ENCODE measurements around the gene C21orf58. TPM values are rescaled to one million over a fixed set of nuclear protein-coding genes. Genes with fewer than 3 reads are reported as not detected.

The C21orf58 gene
- polyA plus RNA-seq, 1 of the 3 experiments (the other 2 are of a cell fraction) = 9.7 TPM

DNA sequence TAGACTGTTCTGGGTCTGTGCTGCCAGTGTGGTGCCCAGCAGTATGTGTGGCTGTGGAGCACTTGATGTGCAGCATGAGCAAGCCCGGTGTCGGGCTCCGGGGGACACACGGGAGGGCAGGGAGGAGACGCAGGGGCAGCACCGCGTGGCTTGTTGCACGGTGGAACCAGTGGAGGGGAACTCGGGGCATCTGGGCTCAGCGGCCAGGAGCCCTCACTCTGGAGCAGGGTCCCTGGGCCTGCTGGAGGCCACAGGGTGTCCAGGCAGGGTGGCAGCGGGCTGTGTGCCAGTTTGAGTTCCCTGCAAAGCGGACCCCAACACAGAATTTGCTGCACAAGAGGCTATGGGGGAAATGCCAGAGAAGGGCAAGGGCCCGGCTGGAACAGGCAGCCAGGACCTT, 30.8 kb upstream of the C21orf58 start:
- no peak overlapping the region for H3K4me3 ChIP-seq (ENCODE audit: low read depth in 2 of 2, low read length in 1 of 2)
- peaks cover 17 to 73% of the 10 kb centered on the region in 2 experiments for H3K36me3 ChIP-seq (replicated peaks in 1 of 2; ENCODE audit: control insufficient read depth in 1 of 2, insufficient read depth in 2 of 2, low read length in 1 of 2)

GRCh38 chr21:46354046-46354445, 30.4 kb upstream of the C21orf58 start:
- H3K27me3 ChIP-seq (ENCODE audit: insufficient read depth) = no peaks in the 10 kb centered on the region
- no peaks in the 10 kb centered on the region for H3K9me2 ChIP-seq
- H3K4me2 ChIP-seq = no peak overlapping the region
- POLR2A ChIA-PET = no interaction called here
- no peaks in the 10 kb centered on the region for H3K4me1 ChIP-seq (ENCODE audit: control insufficient read depth in 1 of 2, insufficient read depth in 2 of 2, low read depth in 1 of 2, low read length in 1 of 2)
- WGBS (ENCODE audit: low lambda C conversion rate) = 94% methylated on average over 12 of the region's 16 CpGs
- no peak for DNase-seq
- H3K9ac ChIP-seq = no peak overlapping the region
- H3F3A ChIP-seq (replicated peaks; ENCODE audit: insufficient read depth) = no peaks in the 10 kb centered on the region
- H3K79me2 ChIP-seq (ENCODE audit: insufficient read depth) = no peaks in the 10 kb centered on the region
- no peak overlapping the region for H3K4me3 ChIP-seq (ENCODE audit: low read depth in 2 of 2, low read length in 1 of 2)
- H3K27ac ChIP-seq (ENCODE audit: low read depth in 2 of 2, low read length in 1 of 2) = no peak overlapping the region
- H2AFZ ChIP-seq (ENCODE audit: low read depth) = no peak overlapping the region
- H3K9me3 ChIP-seq = no peaks in the 10 kb centered on the region
- CTCF ChIA-PET = no interaction called here
- no peaks in the 10 kb centered on the region for H4K20me1 ChIP-seq (ENCODE audit: insufficient read depth)
- peaks cover 19 to 77% of the 10 kb centered on the region in 2 experiments for H3K36me3 ChIP-seq (replicated peaks in 1 of 2; ENCODE audit: control insufficient read depth in 1 of 2, insufficient read depth in 2 of 2, low read length in 1 of 2)
- TF ChIP-seq MXI1 (IDR thresholded peaks at IDR 0.05; ENCODE audit: low read depth, low read length) (no peak), RFX5 (IDR thresholded peaks at IDR 0.05; ENCODE audit: low read length) (no peak), EP300 (IDR thresholded peaks at IDR 0.05; ENCODE audit: borderline replicate concordance in 1 of 2, low read depth in 1 of 2, low read length in 1 of 2) (no peak), SMC3 (IDR thresholded peaks at IDR 0.05; ENCODE audit: low read depth, low read length) (no peak), NFIC (IDR thresholded peaks at IDR 0.05; ENCODE audit: borderline replicate concordance) (no peak), MAX (IDR thresholded peaks at IDR 0.05; ENCODE audit: low read depth) (no peak)
- TF ChIP-seq, protein P1, sequence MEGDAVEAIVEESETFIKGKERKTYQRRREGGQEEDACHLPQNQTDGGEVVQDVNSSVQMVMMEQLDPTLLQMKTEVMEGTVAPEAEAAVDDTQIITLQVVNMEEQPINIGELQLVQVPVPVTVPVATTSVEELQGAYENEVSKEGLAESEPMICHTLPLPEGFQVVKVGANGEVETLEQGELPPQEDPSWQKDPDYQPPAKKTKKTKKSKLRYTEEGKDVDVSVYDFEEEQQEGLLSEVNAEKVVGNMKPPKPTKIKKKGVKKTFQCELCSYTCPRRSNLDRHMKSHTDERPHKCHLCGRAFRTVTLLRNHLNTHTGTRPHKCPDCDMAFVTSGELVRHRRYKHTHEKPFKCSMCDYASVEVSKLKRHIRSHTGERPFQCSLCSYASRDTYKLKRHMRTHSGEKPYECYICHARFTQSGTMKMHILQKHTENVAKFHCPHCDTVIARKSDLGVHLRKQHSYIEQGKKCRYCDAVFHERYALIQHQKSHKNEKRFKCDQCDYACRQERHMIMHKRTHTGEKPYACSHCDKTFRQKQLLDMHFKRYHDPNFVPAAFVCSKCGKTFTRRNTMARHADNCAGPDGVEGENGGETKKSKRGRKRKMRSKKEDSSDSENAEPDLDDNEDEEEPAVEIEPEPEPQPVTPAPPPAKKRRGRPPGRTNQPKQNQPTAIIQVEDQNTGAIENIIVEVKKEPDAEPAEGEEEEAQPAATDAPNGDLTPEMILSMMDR (IDR thresholded peaks at IDR 0.05) = no peak
- TF ChIP-seq, protein P2, sequence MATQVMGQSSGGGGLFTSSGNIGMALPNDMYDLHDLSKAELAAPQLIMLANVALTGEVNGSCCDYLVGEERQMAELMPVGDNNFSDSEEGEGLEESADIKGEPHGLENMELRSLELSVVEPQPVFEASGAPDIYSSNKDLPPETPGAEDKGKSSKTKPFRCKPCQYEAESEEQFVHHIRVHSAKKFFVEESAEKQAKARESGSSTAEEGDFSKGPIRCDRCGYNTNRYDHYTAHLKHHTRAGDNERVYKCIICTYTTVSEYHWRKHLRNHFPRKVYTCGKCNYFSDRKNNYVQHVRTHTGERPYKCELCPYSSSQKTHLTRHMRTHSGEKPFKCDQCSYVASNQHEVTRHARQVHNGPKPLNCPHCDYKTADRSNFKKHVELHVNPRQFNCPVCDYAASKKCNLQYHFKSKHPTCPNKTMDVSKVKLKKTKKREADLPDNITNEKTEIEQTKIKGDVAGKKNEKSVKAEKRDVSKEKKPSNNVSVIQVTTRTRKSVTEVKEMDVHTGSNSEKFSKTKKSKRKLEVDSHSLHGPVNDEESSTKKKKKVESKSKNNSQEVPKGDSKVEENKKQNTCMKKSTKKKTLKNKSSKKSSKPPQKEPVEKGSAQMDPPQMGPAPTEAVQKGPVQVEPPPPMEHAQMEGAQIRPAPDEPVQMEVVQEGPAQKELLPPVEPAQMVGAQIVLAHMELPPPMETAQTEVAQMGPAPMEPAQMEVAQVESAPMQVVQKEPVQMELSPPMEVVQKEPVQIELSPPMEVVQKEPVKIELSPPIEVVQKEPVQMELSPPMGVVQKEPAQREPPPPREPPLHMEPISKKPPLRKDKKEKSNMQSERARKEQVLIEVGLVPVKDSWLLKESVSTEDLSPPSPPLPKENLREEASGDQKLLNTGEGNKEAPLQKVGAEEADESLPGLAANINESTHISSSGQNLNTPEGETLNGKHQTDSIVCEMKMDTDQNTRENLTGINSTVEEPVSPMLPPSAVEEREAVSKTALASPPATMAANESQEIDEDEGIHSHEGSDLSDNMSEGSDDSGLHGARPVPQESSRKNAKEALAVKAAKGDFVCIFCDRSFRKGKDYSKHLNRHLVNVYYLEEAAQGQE (IDR thresholded peaks at IDR 0.05; ENCODE audit: low read depth, low read length) = no peak
- TF ChIP-seq, protein P3, sequence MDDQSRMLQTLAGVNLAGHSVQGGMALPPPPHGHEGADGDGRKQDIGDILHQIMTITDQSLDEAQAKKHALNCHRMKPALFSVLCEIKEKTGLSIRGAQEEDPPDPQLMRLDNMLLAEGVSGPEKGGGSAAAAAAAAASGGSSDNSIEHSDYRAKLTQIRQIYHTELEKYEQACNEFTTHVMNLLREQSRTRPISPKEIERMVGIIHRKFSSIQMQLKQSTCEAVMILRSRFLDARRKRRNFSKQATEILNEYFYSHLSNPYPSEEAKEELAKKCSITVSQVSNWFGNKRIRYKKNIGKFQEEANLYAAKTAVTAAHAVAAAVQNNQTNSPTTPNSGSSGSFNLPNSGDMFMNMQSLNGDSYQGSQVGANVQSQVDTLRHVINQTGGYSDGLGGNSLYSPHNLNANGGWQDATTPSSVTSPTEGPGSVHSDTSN (IDR thresholded peaks at IDR 0.05) = no peak

More for the DNA sequence above, 30.8 kb upstream of the C21orf58 start:
- Histone ChIP-seq H3K9me3 (no peaks in the 10 kb centered on the region), H3K79me2 (ENCODE audit: insufficient read depth) (no peaks in the 10 kb centered on the region), H3K4me1 (ENCODE audit: control insufficient read depth in 1 of 2, insufficient read depth in 2 of 2, low read depth in 1 of 2, low read length in 1 of 2) (no peaks in the 10 kb centered on the region), H3K27me3 (ENCODE audit: insufficient read depth) (no peaks in the 10 kb centered on the region), H2AFZ (ENCODE audit: low read depth) (no peak overlapping the region), H3K9me2 (no peaks in the 10 kb centered on the region), H3K9ac (no peak overlapping the region), H3K4me2 (no peak overlapping the region), H3K27ac (ENCODE audit: low read depth in 2 of 2, low read length in 1 of 2) (no peak overlapping the region), H3F3A (replicated peaks; ENCODE audit: insufficient read depth) (no peaks in the 10 kb centered on the region), H4K20me1 (ENCODE audit: insufficient read depth) (no peaks in the 10 kb centered on the region)
- no peak for DNase-seq
- TF ChIP-seq, protein P3 (IDR thresholded peaks at IDR 0.05) = no peak
- no peak for TF ChIP-seq FOXM1 (IDR thresholded peaks at IDR 0.05; ENCODE audit: low read depth)
- no peak for TF ChIP-seq TCF12 (IDR thresholded peaks at IDR 0.05)
- no peak for TF ChIP-seq ZBTB33 (IDR thresholded peaks at IDR 0.05; ENCODE audit: borderline replicate concordance, low read depth)
- no peak for TF ChIP-seq MXI1 (IDR thresholded peaks at IDR 0.05; ENCODE audit: low read depth, low read length)
- no peak for TF ChIP-seq RFX5 (IDR thresholded peaks at IDR 0.05; ENCODE audit: low read length)
- TF ChIP-seq MEF2A (IDR thresholded peaks at IDR 0.05; ENCODE audit: borderline replicate concordance, low read depth) = no peak
- TF ChIP-seq ELF1 (IDR thresholded peaks at IDR 0.05) = no peak
- no peak for TF ChIP-seq JUND (IDR thresholded peaks at IDR 0.05)
- TF ChIP-seq SMC3 (IDR thresholded peaks at IDR 0.05; ENCODE audit: low read depth, low read length) = no peak
- no peak for TF ChIP-seq POLR2AphosphoS5 (IDR thresholded peaks at IDR 0.05; ENCODE audit: low read depth, low read length)
- 93% methylated on average over 10 of the region's 13 CpGs for WGBS (ENCODE audit: low lambda C conversion rate)
- ChIA-PET POLR2A (no interaction called here), CTCF (no interaction called here)
